Inferior parietal cortex (tissue), 1 donor: Measurements from ENCODE around the gene GRSF1.
"Not testable (repeated sequence)": the region's sequence is repeated elsewhere in the genome, so short reads cannot be mapped to it uniquely, and the experiment has no call there.

Source experiments
- DNase-seq: peaks from one replicate; pipeline ENCODE4 v3.0.0-alpha.2; 2016; ENCODE audit errors: extremely low spot score

Gene GRSF1

DNA sequence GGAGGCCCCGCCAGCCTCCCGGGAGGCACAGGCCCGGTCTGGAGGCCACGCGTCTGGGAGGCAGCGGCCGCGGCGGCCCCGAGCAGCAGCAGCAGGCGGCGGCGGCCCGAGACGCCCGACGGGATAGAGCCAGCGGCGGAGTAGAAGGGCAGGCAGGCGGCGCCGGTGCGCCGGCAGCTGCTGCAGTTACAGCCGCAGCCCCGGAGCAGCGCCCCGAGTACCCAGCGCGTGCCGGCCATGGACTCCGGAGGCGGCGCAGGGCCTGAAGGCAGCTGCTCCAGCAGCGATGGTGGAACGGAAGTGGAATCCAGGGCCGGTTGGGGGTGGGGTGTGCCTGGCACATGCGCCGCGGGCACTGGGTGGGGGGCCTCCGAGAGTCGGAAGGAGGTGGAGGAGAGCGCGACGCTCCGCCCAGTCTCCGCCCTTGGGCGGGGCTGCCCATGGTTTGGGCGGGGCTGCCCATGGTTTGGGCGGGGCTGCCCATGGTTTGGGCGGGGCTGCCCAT is at the start of gene GRSF1:
GRSF1 (minus strand) TSS at position 302 of the 505 bp plus-strand sequence; CDS start at position 239, 63 bp downstream.
- peak; percentile 78 for DNase-seq

- DNase-seq, result no peak
Measured at GRCh38 chr4:70885174-70885573, 45.5 kb upstream of the GRSF1 start.

GRCh38 chr4:70880739-70881138 is 41.0 kb upstream of the GRSF1 start:
- DNase-seq, result no peak

DNA sequence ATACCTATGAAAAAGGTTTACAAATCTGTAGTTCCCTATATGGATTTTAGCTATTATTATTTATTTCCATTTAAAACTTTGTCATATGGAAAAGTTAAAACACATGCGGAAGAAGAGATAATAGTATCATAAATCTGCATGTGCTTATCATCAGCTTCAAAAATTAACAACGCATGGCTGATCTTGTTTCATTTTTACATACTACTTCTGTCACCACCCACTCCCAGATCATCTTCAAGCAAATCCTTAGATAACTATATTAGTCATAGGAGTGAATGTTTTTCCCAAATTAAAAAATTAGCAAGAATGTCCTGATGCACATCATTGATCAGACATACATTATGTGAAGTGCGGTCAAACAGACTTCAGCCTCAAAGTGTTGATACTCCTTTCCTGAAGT is 37.9 kb upstream of the GRSF1 start:
- no peak for DNase-seq

DNA sequence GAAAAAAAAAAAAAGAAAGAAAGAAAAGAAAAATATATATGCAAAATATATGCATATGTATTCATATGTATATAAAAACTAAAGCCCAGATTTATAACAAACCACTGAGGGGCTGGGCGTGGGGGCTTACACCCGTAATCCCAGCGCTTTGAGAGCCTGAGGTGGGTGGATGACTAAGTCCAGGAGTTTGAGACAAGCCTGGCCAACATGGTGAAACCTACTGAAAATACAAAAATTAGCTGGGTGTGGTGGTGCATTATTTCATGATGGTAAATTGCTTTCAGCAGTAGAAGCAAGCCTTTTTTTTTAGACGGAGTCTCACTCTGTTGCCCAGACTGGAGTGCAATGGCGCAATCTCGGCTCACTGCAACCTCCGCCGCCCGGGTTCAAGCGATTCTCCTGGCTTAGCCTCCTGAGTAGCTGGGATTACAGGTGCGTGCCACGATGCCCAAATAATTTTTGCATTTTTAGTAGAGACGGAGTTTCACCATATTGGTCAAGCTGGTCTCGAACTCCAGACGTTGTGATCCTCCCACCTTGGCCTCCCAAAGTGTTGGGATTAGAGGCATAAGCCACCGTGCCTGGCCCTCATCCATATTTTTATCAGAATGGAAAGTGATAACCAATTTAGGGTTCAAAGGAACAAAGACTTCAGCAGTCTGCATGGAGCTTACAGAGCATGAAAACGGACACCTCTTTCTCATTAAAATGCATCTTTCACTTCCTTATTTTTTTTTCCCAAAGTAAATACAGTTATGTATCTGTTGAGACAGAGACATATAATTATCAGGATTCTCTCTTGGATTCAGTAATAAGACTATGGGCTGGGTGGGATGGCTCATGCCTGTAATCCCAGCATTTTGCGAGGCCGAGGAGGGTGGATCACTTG is 34.8 kb upstream of the GRSF1 start:
- DNase-seq, result no peak

DNA sequence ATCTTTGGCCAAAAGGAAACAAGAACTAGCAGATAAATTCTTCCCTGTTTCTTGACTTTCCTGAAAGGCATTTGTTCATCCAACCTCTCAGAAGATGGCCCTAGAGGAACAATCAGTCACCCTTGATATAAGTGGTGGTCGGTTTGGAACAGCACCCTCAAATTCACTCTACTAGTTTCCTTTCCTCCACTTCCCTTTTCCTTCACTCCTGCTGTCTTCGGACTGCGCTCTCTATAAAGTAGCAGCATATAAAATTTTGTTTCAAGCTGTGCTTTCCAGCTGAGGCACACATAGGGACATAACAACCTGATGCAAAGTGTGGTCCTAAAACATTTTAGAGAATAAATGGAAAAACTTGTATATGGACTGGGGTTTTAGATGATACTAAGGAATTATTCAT is 33.5 kb upstream of the GRSF1 start:
- DNase-seq, result no peak

DNA sequence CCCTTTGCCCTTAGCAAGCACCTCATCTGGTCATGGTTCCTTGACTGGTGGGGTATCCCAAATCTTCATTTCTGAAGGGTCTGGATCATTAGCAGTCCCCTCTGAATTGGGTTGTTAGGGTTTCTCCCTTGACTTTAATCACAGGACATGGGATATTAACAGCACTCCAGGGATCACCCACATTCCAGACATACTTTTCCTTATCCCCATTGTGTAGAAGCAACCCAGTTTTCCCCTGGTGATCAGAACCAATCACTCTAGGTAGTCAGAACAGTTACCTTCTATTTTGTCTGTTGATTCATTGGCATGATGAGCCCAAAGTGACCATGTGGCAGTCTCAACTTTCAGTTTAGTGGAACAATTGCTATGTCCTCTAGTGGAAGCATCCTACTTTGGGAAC is 29.1 kb upstream of the GRSF1 start:
- no peak for DNase-seq

DNA sequence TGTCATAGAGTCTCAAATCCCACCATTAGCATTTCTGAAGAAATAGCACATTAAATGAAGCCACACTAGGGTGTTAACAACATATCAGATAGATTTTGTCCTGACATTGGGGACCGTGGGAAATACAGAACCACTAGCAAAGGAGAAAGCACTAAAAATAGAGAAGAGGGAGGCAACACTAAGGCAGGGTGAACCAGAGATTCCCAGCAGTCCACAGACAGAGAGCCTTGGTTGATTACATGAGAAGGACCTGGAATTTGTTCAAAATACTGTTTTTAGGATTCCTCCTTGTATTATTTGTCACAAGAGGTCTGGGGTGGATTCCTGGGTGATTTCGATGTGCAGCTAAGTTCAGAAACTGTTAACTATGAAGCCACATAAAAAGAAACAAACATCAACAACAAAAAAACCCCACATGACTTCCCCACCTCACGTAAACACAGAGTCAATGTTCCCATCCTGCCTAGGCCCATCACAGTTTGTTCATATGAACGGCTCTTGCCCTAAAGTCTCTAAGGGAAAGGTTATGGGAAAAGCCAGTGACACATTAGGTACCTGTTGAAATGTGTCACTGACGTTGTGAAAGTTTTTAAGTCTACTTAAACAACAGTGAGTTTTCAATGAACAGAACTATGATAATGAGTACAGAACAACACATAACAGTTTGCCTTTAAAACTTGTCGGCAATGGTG is 23.6 kb upstream of the GRSF1 start:
- DNase-seq, result no peak

DNA sequence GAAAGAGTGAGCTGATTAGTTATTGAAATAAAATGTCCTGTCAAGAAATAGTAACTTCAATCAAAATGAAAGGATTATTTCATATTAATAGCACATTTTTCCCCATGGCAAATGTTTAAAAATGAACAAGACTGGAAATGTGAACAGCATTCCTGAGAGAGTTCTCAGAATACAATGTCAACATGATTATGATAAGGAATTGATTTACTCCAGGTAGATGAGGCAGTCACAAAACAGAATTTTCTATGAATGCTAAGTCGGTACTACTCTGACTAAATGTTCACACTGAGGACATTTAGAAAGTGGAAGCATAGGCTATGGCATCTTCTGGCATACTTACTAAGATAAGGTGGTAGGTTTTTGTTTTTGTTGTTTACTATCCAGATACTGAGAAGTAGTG is 19.4 kb upstream of the GRSF1 start:
- no peak for DNase-seq

DNA sequence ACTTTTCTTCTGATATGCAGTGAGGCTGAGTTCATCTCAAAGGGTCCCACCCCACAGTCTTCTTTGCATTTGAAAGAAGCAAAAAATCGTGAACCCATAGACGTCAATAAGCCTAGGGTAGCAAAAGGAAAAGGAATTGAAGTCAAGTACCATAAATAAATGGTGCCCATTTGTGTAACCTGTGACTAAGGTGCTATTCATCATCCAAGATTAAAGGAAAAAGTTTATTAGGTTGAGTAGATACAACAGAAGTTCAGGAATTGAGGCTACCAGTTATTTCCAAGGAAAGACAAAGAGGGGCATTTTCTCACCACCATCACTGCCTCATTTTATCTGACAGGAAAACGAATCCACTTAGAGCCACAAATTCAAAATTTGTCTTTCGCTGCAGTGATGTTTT is 18.8 kb upstream of the GRSF1 start:
- no peak for DNase-seq

- DNase-seq, result no peak
Measured at GRCh38 chr4:70855464-70855863, 15.8 kb upstream of the GRSF1 start.

GRCh38 chr4:70849291-70849690 is 9.6 kb upstream of the GRSF1 start:
- DNase-seq, result no peak

DNA sequence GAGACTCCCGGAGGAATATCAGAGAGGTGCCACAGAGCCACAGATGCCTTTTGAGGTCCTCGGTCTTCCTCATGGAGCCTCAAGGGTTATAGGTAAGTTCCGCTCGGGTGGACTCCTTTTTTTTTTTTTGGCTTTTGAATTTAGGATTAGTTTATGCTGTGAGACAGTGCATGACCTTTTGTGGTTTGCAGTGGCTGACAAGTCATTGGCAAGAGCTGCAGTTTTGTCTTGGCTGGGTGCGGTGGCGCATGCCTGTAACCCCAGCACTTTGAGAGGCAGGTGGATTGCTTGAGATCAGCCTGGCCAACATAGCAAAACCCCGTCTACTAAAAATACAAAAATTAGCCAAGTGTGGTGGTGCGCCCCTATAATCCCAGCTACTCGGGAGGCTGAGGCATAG is 4.5 kb upstream of the GRSF1 start:
- DNase-seq, result no peak

GRCh38 chr4:70842761-70843435 is 3.2 kb upstream of the GRSF1 start:
- DNase-seq, result no peak

DNA sequence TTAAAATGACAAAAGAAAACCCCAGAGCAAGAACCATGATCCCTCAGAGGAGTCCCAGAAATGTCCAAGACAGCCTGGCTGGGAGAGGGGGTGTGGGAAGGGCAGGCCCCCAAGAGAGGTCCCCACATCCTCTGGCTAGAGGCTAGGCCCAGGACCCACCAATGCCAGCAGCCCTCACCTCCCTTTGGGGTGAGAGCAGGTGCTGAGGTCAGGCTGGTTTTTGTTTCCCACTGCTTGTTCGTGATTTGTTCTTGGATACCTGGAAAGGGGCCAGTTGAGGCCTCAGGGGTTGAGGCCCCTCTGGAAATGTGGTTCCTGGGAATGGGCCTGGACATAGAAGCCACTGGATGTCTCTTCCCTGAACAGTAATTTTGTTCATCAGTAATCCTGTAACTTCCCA is 2.3 kb upstream of the GRSF1 start:
- no peak for DNase-seq

GRCh38 chr4:70841211-70841610 is 1.5 kb upstream of the GRSF1 start:
- DNase-seq, result no peak

DNA sequence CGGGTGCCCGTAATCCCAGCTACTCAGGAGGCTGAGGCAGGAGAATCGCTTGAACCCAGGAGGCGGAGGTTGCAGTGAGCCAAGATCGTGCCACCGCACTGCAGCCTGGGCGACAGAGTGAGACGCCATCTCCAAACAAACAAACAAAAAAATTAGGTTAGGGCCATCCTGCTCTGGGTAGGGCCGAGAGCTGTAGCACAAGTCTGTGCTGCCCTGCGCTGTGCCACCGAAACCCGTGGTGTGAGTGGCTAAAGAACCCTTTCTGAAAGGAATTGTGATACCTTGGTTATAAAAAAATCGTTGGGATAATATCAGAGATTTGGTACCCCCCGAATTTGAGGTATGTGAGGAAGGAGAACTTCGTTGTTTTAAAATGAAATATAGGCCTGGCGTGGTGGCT is 941 bp upstream of the GRSF1 start:
- not testable (repeated sequence) for DNase-seq

- DNase-seq, result not testable (repeated sequence)
Measured at GRCh38 chr4:70840137-70840536, 447 bp upstream of the GRSF1 start.

DNA sequence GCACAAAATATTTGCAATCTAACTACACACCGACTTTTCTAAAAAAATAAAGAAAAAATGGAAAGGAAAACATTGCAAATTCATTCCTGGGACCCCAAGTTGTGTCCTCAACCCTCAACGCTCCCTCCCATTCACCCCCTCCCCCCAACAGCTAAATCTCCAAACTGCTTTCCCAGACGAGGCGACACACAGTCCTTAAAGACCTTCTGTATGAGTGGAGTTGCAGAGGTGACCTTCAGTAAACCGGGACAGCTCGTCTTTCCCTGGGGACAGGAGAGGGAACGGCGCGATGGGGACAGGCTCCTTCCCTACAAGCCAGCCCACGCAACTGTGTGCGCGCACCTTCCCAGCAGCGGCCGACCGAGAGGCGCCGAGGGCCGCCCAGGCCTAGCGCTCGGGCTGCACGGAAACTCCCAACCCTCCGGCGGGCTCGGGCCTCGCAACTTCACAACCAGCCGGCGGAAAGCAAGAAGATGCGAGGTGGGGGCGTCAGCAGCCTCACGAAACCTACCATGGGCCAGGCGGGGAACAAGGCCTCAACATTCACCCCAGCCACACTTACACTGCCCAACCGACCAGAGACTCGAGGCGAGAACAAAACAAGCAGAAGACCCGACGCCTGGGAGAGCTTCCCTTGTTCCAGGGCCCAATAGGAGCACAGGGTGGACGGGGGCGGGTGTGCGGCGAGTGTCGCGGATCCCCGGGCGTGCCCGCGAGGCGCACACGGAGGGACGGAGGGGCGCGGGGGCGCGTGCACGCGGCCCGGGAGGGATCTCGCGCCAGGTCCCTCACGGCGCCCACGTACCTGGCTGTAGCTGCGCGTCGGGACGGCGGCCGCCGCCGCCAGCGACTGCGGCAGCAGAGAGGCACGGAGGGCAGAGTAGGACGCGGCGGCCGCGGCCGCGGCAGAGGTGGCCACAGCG is 763 bp downstream of the GRSF1 start:
- peak; percentile 39 for DNase-seq

GRCh38 chr4:70838204-70838603 is 1.5 kb downstream of the GRSF1 start:
- DNase-seq, result no peak

DNA sequence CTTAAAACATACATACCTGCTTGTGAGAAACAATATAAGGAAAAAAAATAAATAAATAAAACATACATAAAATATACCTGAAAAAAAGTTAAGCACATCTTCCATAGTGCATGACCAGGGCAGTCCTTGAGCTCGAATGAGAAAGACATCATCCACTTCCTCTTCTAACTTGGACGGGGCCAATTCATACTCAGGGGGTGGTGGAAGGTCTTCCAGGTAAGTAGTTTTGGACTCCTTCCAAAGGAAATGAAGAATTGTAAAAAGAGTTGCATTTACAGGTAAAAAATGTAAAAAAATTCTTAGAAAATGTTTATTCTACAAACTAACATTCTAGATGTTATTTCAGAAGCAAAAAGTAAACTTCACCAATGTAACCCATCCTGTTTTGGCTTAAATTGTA is 3.6 kb downstream of the GRSF1 start:
- DNase-seq, result no peak
